Immature natural killer cell (primary cell): ENCODE measurements around the gene ACTR3C. TPM values are rescaled to one million over a fixed set of nuclear protein-coding genes. Genes with fewer than 3 reads are reported as not detected.
"Not testable (repeated sequence)": the region's sequence is repeated elsewhere in the genome, so short reads cannot be mapped to it uniquely, and the experiment has no call there.

Experiments used
- DNase-seq, 3 donors: peaks; one replicate each; pipeline ENCODE4 v3.0.0; 2022; ENCODE audit warnings: mixed read lengths in 1 of 3
- H3K27ac Mint-ChIP-seq, 6 donors: one replicate each; pipeline ENCODE4 v1.8.0; 2020; ENCODE audit warnings: mixed read lengths in 6 of 6, mild to moderate bottlenecking in 5 of 6, inconsistent platforms in 4 of 6, moderate library complexity in 3 of 6
- H3K27me3 Mint-ChIP-seq, 3 donors: one replicate each; pipeline ENCODE4 v1.8.0; 2020 to 2021; ENCODE audit warnings: low read depth in 3 of 3, mild to moderate bottlenecking in 3 of 3, mixed read lengths in 3 of 3, moderate library complexity in 3 of 3, inconsistent platforms in 1 of 3
- H3K36me3 Mint-ChIP-seq, 3 donors: one replicate each; pipeline ENCODE4 v1.8.0; 2020; ENCODE audit warnings: mixed read lengths in 3 of 3, inconsistent platforms in 2 of 3, mild to moderate bottlenecking in 2 of 3
- H3K4me1 Mint-ChIP-seq, 2 donors: one replicate each; pipeline ENCODE4 v1.8.0; 2020; ENCODE audit warnings: inconsistent platforms in 2 of 2, mild to moderate bottlenecking in 2 of 2, mixed read lengths in 2 of 2, moderate library complexity in 1 of 2
- H3K4me3 Mint-ChIP-seq, 5 donors: one replicate each; pipeline ENCODE4 v1.8.0; 2020; ENCODE audit warnings: mild to moderate bottlenecking in 5 of 5, mixed read lengths in 5 of 5, inconsistent platforms in 3 of 5, moderate library complexity in 3 of 5
- H3K9me3 Mint-ChIP-seq, 6 donors: one replicate each; pipeline ENCODE4 v1.8.0; 2020; ENCODE audit warnings: mild to moderate bottlenecking in 6 of 6, mixed read lengths in 6 of 6, inconsistent platforms in 4 of 6, moderate library complexity in 3 of 6
- polyA plus RNA-seq, 3 donors: library from polyadenylated mRNA; unstranded; fragments of 300-500 nt; fragmentation: Illumina TruSeq; gene quantifications; one replicate each; pipeline ENCODE4 v1.2.3, GENCODE V29; 2021

ACTR3C gene
- polyA plus RNA-seq, 3 donors from 2014 or later: 3.6 to 8.8 (median 6.5) TPM

GRCh38 chr7:150262656-150263055 is 60.7 kb downstream of the ACTR3C start:
- not testable (repeated sequence) for H3K9me3 Mint-ChIP-seq, H3K27ac Mint-ChIP-seq, DNase-seq, H3K27me3 Mint-ChIP-seq, H3K4me1 Mint-ChIP-seq, H3K4me3 Mint-ChIP-seq
- peaks cover 0 to 12% (median 5%) of the 10 kb centered on the region in 3 donors for H3K36me3 Mint-ChIP-seq

DNA sequence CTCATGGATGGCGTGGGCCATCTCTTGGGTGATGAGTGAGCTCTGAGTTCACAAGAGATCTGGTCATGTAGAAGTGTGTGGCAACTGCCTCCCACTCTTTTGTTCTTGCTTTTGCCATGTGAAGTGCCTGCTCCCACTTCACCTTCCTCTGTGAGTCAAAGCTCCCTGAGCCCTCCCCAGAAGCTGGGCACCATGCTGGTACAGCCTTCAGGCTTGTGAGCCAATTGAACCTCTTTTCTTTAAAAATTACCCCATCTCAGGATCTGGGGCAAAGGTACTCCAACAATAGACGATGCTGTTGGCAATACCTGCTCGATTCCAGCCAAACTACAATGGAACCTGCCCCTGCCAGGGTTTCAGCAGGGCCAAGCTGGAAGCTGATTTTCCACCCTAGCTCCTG is 75.6 kb downstream of the ACTR3C start:
- H3K4me3 Mint-ChIP-seq, H3K4me1 Mint-ChIP-seq, H3K27ac Mint-ChIP-seq, H3K27me3 Mint-ChIP-seq, DNase-seq, H3K9me3 Mint-ChIP-seq, H3K36me3 Mint-ChIP-seq: not testable (repeated sequence)

GRCh38 chr7:150245208-150245607 is 78.1 kb downstream of the ACTR3C start:
- DNase-seq, H3K36me3 Mint-ChIP-seq, H3K27ac Mint-ChIP-seq, H3K4me3 Mint-ChIP-seq, H3K27me3 Mint-ChIP-seq, H3K9me3 Mint-ChIP-seq, H3K4me1 Mint-ChIP-seq: not testable (repeated sequence)

- H3K4me1 Mint-ChIP-seq, H3K9me3 Mint-ChIP-seq, DNase-seq, H3K27ac Mint-ChIP-seq, H3K36me3 Mint-ChIP-seq, H3K4me3 Mint-ChIP-seq, H3K27me3 Mint-ChIP-seq: not testable (repeated sequence)
These were observed 80.4 kb downstream of the ACTR3C start for GRCh38 chr7:150242935-150243334.

DNA sequence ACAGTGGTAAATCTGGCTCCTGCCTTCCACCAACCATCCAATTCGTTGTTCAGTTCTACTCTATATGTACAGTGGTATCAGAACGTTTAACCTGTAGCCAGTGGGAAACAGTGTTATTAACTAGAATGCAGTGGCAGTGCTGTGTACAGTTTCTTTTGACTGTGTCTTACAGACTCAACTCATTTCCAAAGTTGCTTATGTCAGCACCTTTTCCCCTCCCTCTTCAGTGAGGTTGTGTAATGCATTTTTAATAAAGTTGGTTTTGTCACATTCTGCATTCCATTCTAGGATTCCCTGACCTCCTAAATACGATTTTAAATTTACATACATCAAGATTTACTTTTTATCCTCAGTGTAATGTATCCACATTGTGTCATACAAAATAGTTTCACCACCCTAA is 97.9 kb downstream of the ACTR3C start:
- not testable (repeated sequence) for DNase-seq, H3K4me1 Mint-ChIP-seq, H3K36me3 Mint-ChIP-seq, H3K27ac Mint-ChIP-seq, H3K4me3 Mint-ChIP-seq, H3K27me3 Mint-ChIP-seq
- H3K9me3 Mint-ChIP-seq: peaks cover 0 to 14% (median 4%) of the 10 kb centered on the region in 6 donors

GRCh38 chr7:150222083-150222972 is 101.0 kb downstream of the ACTR3C start:
- not testable (repeated sequence) for DNase-seq, H3K27ac Mint-ChIP-seq, H3K4me1 Mint-ChIP-seq, H3K27me3 Mint-ChIP-seq, H3K4me3 Mint-ChIP-seq, H3K36me3 Mint-ChIP-seq
- peaks cover 0 to 14% (median 4%) of the 10 kb centered on the region in 6 donors for H3K9me3 Mint-ChIP-seq

DNA sequence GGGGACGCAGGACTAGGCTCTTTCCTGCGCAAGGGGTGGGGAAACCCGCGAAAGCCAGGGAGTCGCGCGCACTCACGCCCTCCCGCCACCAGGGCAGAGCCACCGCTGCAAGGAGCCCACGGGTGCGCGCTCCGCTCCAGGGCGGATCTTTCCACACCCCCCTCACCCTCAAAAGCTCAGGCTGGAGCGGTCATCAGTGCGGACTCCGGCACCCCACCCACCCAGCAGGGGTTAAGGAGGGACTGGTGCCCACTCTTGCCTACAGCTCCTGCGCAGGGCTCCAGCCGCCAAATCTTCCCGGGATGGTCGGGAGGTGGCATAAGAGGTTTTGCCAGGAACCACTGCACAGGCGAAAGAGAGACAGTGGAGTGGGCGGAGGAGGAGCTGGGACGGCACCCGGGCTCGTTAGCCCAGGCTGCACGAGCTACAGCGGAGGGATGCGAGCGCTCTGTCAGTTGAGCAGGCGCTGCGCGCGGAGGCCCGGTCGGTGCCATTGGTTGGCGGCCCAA is 102.6 kb downstream of the ACTR3C start:
- H3K27me3 Mint-ChIP-seq, H3K4me3 Mint-ChIP-seq, H3K27ac Mint-ChIP-seq, H3K36me3 Mint-ChIP-seq, H3K4me1 Mint-ChIP-seq, DNase-seq: not testable (repeated sequence)
- peaks cover 0 to 14% (median 4%) of the 10 kb centered on the region in 6 donors for H3K9me3 Mint-ChIP-seq

DNA sequence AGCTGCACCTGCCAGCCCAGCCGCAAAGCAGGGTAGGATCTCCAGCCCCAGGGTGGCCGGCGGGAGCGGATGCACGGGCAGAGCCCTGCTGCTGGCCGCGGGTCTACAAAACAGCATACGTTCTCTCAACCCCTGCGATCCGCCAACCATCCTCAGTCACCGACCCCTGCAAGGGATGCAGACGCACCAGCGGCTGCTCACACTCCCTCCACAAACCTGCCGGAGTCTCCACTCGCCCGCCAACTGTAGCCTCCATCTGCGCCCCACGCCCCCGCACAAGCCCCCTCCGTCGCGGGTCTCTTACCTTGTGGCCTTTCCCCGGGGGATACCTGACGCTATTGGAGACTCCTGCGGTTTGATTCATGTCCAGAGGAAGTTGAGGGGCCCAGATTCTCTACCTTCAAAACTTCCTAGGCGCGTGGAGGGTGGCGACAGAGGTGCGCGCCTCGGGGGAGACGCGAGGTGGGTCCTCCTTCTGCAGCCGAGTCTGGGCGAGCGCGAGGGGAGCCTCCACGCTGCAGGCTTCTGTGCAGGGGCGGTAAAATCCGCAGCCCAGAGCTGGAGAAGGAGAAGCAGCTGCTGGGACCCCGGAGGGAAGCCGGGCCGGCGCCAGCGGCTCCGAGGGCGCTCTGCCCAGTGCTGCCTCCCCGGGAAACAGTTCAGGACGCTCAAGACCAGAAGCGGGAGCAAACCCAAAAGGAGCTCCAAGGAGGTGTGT is 103.2 kb downstream of the ACTR3C start:
- DNase-seq, H3K36me3 Mint-ChIP-seq: not testable (repeated sequence)

DNA sequence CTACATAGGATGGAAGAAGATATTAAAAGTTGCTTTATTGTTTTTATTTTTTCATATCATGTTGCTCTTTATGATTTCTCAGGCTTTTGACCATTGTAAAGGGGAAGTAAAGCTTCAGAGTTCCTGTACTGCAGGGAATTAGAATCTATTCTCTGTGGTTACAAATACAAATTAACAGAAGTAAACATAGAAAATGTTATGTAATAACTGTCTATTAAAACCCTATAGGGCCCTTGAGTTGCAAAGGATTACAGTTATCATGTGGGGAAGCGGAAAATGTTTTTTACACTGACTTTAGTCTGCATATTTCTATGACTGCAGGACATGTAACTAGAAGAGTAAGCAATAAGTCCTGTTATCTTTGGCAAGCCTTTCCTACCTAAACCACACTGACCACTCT is 116.5 kb downstream of the ACTR3C start:
- not testable (repeated sequence) for H3K4me1 Mint-ChIP-seq, H3K27me3 Mint-ChIP-seq, H3K4me3 Mint-ChIP-seq, H3K27ac Mint-ChIP-seq, H3K9me3 Mint-ChIP-seq, H3K36me3 Mint-ChIP-seq, DNase-seq

More for the DNA sequence above, 103.2 kb downstream of the ACTR3C start:
- not testable (repeated sequence) for H3K27ac Mint-ChIP-seq, H3K4me1 Mint-ChIP-seq, H3K4me3 Mint-ChIP-seq, H3K27me3 Mint-ChIP-seq
- peaks cover 0 to 14% (median 4%) of the 10 kb centered on the region in 6 donors for H3K9me3 Mint-ChIP-seq

- not testable (repeated sequence) for DNase-seq, H3K4me1 Mint-ChIP-seq, H3K27me3 Mint-ChIP-seq, H3K9me3 Mint-ChIP-seq, H3K36me3 Mint-ChIP-seq, H3K27ac Mint-ChIP-seq, H3K4me3 Mint-ChIP-seq
These were observed 117.5 kb downstream of the ACTR3C start for GRCh38 chr7:150205866-150206265.

- H3K27ac Mint-ChIP-seq, DNase-seq, H3K4me1 Mint-ChIP-seq, H3K4me3 Mint-ChIP-seq, H3K36me3 Mint-ChIP-seq, H3K27me3 Mint-ChIP-seq, H3K9me3 Mint-ChIP-seq: not testable (repeated sequence)
These were observed 118.8 kb downstream of the ACTR3C start for GRCh38 chr7:150204577-150204976.

- not testable (repeated sequence) for DNase-seq, H3K4me3 Mint-ChIP-seq, H3K36me3 Mint-ChIP-seq, H3K27ac Mint-ChIP-seq, H3K9me3 Mint-ChIP-seq, H3K4me1 Mint-ChIP-seq, H3K27me3 Mint-ChIP-seq
These were observed 120.5 kb downstream of the ACTR3C start for GRCh38 chr7:150202894-150203293.
